ENCODE results near the gene IFI30.

The IFI30 gene

GRCh38 chr19:18135712-18136584 lies 37.7 kb upstream of the IFI30 start:
- DNase-seq (ENCODE audit: low spot score), result no peak
- TF ChIP-seq CTCF (IDR thresholded peaks at IDR 0.05; ENCODE audit: extremely low read depth, missing control alignments), result no peak

GRCh38 chr19:18137242-18137641 lies 36.4 kb upstream of the IFI30 start:
- no peak for TF ChIP-seq CTCF (IDR thresholded peaks at IDR 0.05; ENCODE audit: extremely low read depth, missing control alignments)
- DNase-seq (ENCODE audit: low spot score), result no peak

GRCh38 chr19:18137657-18138339 lies 35.8 kb upstream of the IFI30 start:
- no peak for DNase-seq (ENCODE audit: low spot score)
- no peak for TF ChIP-seq CTCF (IDR thresholded peaks at IDR 0.05; ENCODE audit: extremely low read depth, missing control alignments)

GRCh38 chr19:18140473-18140872 lies 33.1 kb upstream of the IFI30 start:
- no peak for TF ChIP-seq CTCF (IDR thresholded peaks at IDR 0.05; ENCODE audit: extremely low read depth, missing control alignments)
- DNase-seq (ENCODE audit: low spot score), result no peak

- no peak for TF ChIP-seq CTCF (IDR thresholded peaks at IDR 0.05; ENCODE audit: extremely low read depth, missing control alignments)
- no peak for DNase-seq (ENCODE audit: low spot score)
Measured at GRCh38 chr19:18141031-18141430, 32.6 kb upstream of the IFI30 start.

GRCh38 chr19:18143902-18144301 lies 29.7 kb upstream of the IFI30 start:
- no peak for DNase-seq (ENCODE audit: low spot score)

More at GRCh38 chr19:18143902-18144301, 29.7 kb upstream of the IFI30 start:
- no peak for TF ChIP-seq CTCF (IDR thresholded peaks at IDR 0.05; ENCODE audit: extremely low read depth, missing control alignments)

Measured in GM20000 (cell line).